ENCODE data around the gene HECTD1.

The HECTD1 gene

GRCh38 chr14:31208546-31209424 is 1.2 kb upstream of the HECTD1 start:
- no CpG with 5 or more reads among the region's 16 CpGs for WGBS, 2 donors (ENCODE audit: extremely low coverage in 2 of 2, insufficient read length in 2 of 2, insufficient replicate concordance in 1 of 2)
- Histone ChIP-seq H2BK5ac (ENCODE audit: low read length) (no peak overlapping the region), H3K14ac (ENCODE audit: low read length) (no peak overlapping the region), H3K4ac (ENCODE audit: low read length) (no peak overlapping the region), H2BK120ac (ENCODE audit: low read depth, low read length) (no peak overlapping the region), H3K4me2 (ENCODE audit: insufficient read depth, low read length, poor library complexity, severe bottlenecking) (peak overlapping the region; percentile 66), H4K91ac (ENCODE audit: low read depth, low read length, poor library complexity) (no peak overlapping the region), H2AK5ac (ENCODE audit: low read depth, low read length) (no peak overlapping the region), H3K4me1 (ENCODE audit: control insufficient read depth in 2 of 2, insufficient read depth in 1 of 2, low read depth in 1 of 2, low read length in 2 of 2) (peaks cover 5 to 6% of the 10 kb centered on the region in 2 donors), H3K27ac (replicated peaks; ENCODE audit: low read length) (peak overlapping the region; percentile 99), H3K18ac (ENCODE audit: low read length) (no peak overlapping the region), H3K4me3 (ENCODE audit: low read length in 2 of 2) (peak overlapping the region in 1 of 2 donors; percentile 54), H2AFZ (ENCODE audit: low read length) (peak overlapping the region; percentile 92), H3K36me3 (replicated peaks in 1 of 2; ENCODE audit: control insufficient read depth in 2 of 2, insufficient read depth in 2 of 2, low read length in 2 of 2) (peaks cover 0 to 19% of the 10 kb centered on the region in 2 donors), H3K9me3 (replicated peaks in 1 of 2; ENCODE audit: control insufficient read depth in 2 of 2, insufficient read depth in 1 of 2, low read depth in 1 of 2, low read length in 2 of 2) (peaks cover 0 to 2% of the 10 kb centered on the region in 2 donors), H3K23ac (ENCODE audit: low read depth, low read length, poor library complexity) (no peak overlapping the region), H3K79me1 (ENCODE audit: low read depth, low read length) (no peaks in the 10 kb centered on the region), H3K27me3 (ENCODE audit: control insufficient read depth in 3 of 3, insufficient read depth in 3 of 3, low read depth in 1 of 3, low read length in 3 of 3) (no peaks in the 10 kb centered on the region), H4K8ac (ENCODE audit: low read depth, low read length) (no peak overlapping the region), H2BK12ac (ENCODE audit: low read length) (no peak overlapping the region), H2BK15ac (ENCODE audit: low read length) (no peak overlapping the region), H3K9ac (ENCODE audit: low read depth, low read length, poor library complexity) (no peak overlapping the region)
- no peak for DNase-seq (ENCODE audit: low spot score)

- peak overlapping the region; percentile 98 for H3K27ac ChIP-seq (replicated peaks; ENCODE audit: low read length)
- peak overlapping the region; percentile 99 for H3K18ac ChIP-seq (ENCODE audit: low read length)
- peak overlapping the region; percentile 92 for H2BK15ac ChIP-seq (ENCODE audit: low read length)
- peak overlapping the region; percentile 96 for H2BK5ac ChIP-seq (ENCODE audit: low read length)
- peak overlapping the region; percentile 92 for H2AFZ ChIP-seq (ENCODE audit: low read length)
- no peak overlapping the region for H4K91ac ChIP-seq (ENCODE audit: low read depth, low read length, poor library complexity)
- H2BK12ac ChIP-seq (ENCODE audit: low read length): no peak overlapping the region
- H3K9ac ChIP-seq (ENCODE audit: low read depth, low read length, poor library complexity): peak overlapping the region; percentile 99
- peak overlapping the region; percentile 81 for H2BK120ac ChIP-seq (ENCODE audit: low read depth, low read length)
- H3K14ac ChIP-seq (ENCODE audit: low read length): peak overlapping the region; percentile 94
- peak overlapping the region; percentile 54 to 96 for H3K4me3 ChIP-seq (ENCODE audit: low read length in 2 of 2)
- H3K36me3 ChIP-seq (replicated peaks in 1 of 2; ENCODE audit: control insufficient read depth in 2 of 2, insufficient read depth in 2 of 2, low read length in 2 of 2): peaks cover 0 to 32% of the 10 kb centered on the region in 2 donors
- peaks cover 5 to 6% of the 10 kb centered on the region in 2 donors for H3K4me1 ChIP-seq (ENCODE audit: control insufficient read depth in 2 of 2, insufficient read depth in 1 of 2, low read depth in 1 of 2, low read length in 2 of 2)
- peak overlapping the region; percentile 62 for H3K4me2 ChIP-seq (ENCODE audit: insufficient read depth, low read length, poor library complexity, severe bottlenecking)
- no peaks in the 10 kb centered on the region for H3K79me1 ChIP-seq (ENCODE audit: low read depth, low read length)
- peak overlapping the region; percentile 92 for H2AK5ac ChIP-seq (ENCODE audit: low read depth, low read length)
- no peaks in the 10 kb centered on the region for H3K27me3 ChIP-seq (ENCODE audit: control insufficient read depth in 3 of 3, insufficient read depth in 3 of 3, low read depth in 1 of 3, low read length in 3 of 3)
- no peak overlapping the region for H4K8ac ChIP-seq (ENCODE audit: low read depth, low read length)
- WGBS, 2 donors (ENCODE audit: extremely low coverage in 2 of 2, insufficient read length in 2 of 2, insufficient replicate concordance in 1 of 2): no CpG with 5 or more reads among the region's 59 CpGs
- H3K4ac ChIP-seq (ENCODE audit: low read length): no peak overlapping the region
- peak overlapping the region; percentile 97 for H3K23ac ChIP-seq (ENCODE audit: low read depth, low read length, poor library complexity)
- no peak for DNase-seq (ENCODE audit: low spot score)
- peaks cover 0 to 2% of the 10 kb centered on the region in 2 donors for H3K9me3 ChIP-seq (replicated peaks in 1 of 2; ENCODE audit: control insufficient read depth in 2 of 2, insufficient read depth in 1 of 2, low read depth in 1 of 2, low read length in 2 of 2)
Observed at GRCh38 chr14:31207287-31207754, 272 bp downstream of the HECTD1 start.

GRCh38 chr14:31206536-31207286 is 882 bp downstream of the HECTD1 start:
- H4K8ac ChIP-seq (ENCODE audit: low read depth, low read length): no peak overlapping the region
- peaks cover 0 to 38% of the 10 kb centered on the region in 2 donors for H3K36me3 ChIP-seq (replicated peaks in 1 of 2; ENCODE audit: control insufficient read depth in 2 of 2, insufficient read depth in 2 of 2, low read length in 2 of 2)
- peak overlapping the region; percentile 99 for H3K9ac ChIP-seq (ENCODE audit: low read depth, low read length, poor library complexity)
- H4K91ac ChIP-seq (ENCODE audit: low read depth, low read length, poor library complexity): no peak overlapping the region
- peak overlapping the region; percentile 62 for H3K4me2 ChIP-seq (ENCODE audit: insufficient read depth, low read length, poor library complexity, severe bottlenecking)
- H3K18ac ChIP-seq (ENCODE audit: low read length): peak overlapping the region; percentile 99
- H3K27ac ChIP-seq (replicated peaks; ENCODE audit: low read length): peak overlapping the region; percentile 98
- no CpG with 5 or more reads among the region's 55 CpGs for WGBS, 2 donors (ENCODE audit: extremely low coverage in 2 of 2, insufficient read length in 2 of 2, insufficient replicate concordance in 1 of 2)
- peak overlapping the region; percentile 92 for H2BK15ac ChIP-seq (ENCODE audit: low read length)
- H2BK5ac ChIP-seq (ENCODE audit: low read length): peak overlapping the region; percentile 96
- H2AK5ac ChIP-seq (ENCODE audit: low read depth, low read length): peak overlapping the region; percentile 92
- no peak for DNase-seq (ENCODE audit: low spot score)
- H3K9me3 ChIP-seq (replicated peaks in 1 of 2; ENCODE audit: control insufficient read depth in 2 of 2, insufficient read depth in 1 of 2, low read depth in 1 of 2, low read length in 2 of 2): peaks cover 0 to 2% of the 10 kb centered on the region in 2 donors
- H2BK120ac ChIP-seq (ENCODE audit: low read depth, low read length): peak overlapping the region; percentile 81
- H3K4me3 ChIP-seq (ENCODE audit: low read length in 2 of 2): peak overlapping the region; percentile 54 to 96
- H2AFZ ChIP-seq (ENCODE audit: low read length): peak overlapping the region; percentile 92
- peak overlapping the region; percentile 20 for H3K23ac ChIP-seq (ENCODE audit: low read depth, low read length, poor library complexity)
- no peaks in the 10 kb centered on the region for H3K27me3 ChIP-seq (ENCODE audit: control insufficient read depth in 3 of 3, insufficient read depth in 3 of 3, low read depth in 1 of 3, low read length in 3 of 3)
- peaks cover 5 to 6% of the 10 kb centered on the region in 2 donors for H3K4me1 ChIP-seq (ENCODE audit: control insufficient read depth in 2 of 2, insufficient read depth in 1 of 2, low read depth in 1 of 2, low read length in 2 of 2)
- peak overlapping the region; percentile 82 for H3K14ac ChIP-seq (ENCODE audit: low read length)
- no peaks in the 10 kb centered on the region for H3K79me1 ChIP-seq (ENCODE audit: low read depth, low read length)
- no peak overlapping the region for H3K4ac ChIP-seq (ENCODE audit: low read length)
- H2BK12ac ChIP-seq (ENCODE audit: low read length): no peak overlapping the region
